T-cell (primary cell): Measurements from ENCODE around the gene PPT2. TPM values are rescaled to one million over a fixed set of nuclear protein-coding genes. Genes with fewer than 3 reads are reported as not detected.
"Not testable (repeated sequence)": the region's sequence is repeated elsewhere in the genome, so short reads cannot be mapped to it uniquely, and the experiment has no call there.

Source experiments
- ATAC-seq, 4 experiments: fragments of 200-7000 bp in 3 of 4; fragments of 150-1000 bp in 1 of 4; cut with Tn5 transposase; replicated peaks in 1 of 4; 1 replicate in 3 of 4; 2 replicates in 1 of 4; pipeline ENCODE4 v1.10.0; 2021; ENCODE audit warnings: moderate library complexity in 3 of 4, mild to moderate bottlenecking in 2 of 4, moderate number of reproducible peaks in 1 of 4
- CTCF ChIA-PET, 2 donors: fragments of 300-600 bp; sonication (Branson Sonifier 250); formaldehyde crosslinking; loops; one replicate each; lab custom pipeline; 2022; ENCODE audit warnings: antibody characterized with exemption in 2 of 2; lab: Charles Lee
- POLR2A ChIA-PET, 2 donors: fragments of 300-600 bp; sonication (Branson Sonifier 250); formaldehyde crosslinking; loops; one replicate each; lab custom pipeline; 2022; ENCODE audit warnings: antibody characterized with exemption in 2 of 2; lab: Charles Lee
- DNase-seq, 35 experiments: peaks; one replicate each; pipeline versions ENCODE4 v3.0.0 to v3.0.0-alpha.2; 2013 to 2023
- H3K27ac ChIP-seq: one replicate; pipeline ENCODE4 v1.5.1; 2013; ENCODE audit warnings: low read length
- H3K27me3 ChIP-seq, 2 experiments: replicated peaks in 1 of 2; 1 replicate in 1 of 2; 2 replicates in 1 of 2; pipeline versions ENCODE4 v1.6.1 to v1.7.0; 2013; ENCODE audit warnings: low read length in 1 of 2, mixed read lengths in 1 of 2; ENCODE audit not compliant: control insufficient read depth in 2 of 2, insufficient read depth in 2 of 2; ENCODE audit errors: extremely low read depth in 1 of 2
- H3K36me3 ChIP-seq, 2 donors: 1 replicate in 1 of 2; 2 replicates in 1 of 2; pipeline versions ENCODE4 v1.6.1 to v1.7.0; 2013; ENCODE audit warnings: low read length in 1 of 2; ENCODE audit not compliant: control insufficient read depth in 2 of 2, insufficient read depth in 1 of 2; ENCODE audit errors: extremely low read depth in 1 of 2
- H3K4me1 ChIP-seq, 2 experiments: 1 replicate in 1 of 2; 2 replicates in 1 of 2; pipeline versions ENCODE4 v1.6.1 to v1.7.0; 2013; ENCODE audit warnings: low read length in 2 of 2, mixed read lengths in 1 of 2; ENCODE audit not compliant: insufficient read depth in 2 of 2, control insufficient read depth in 1 of 2; ENCODE audit errors: extremely low read depth in 1 of 2
- H3K4me3 ChIP-seq, 2 donors: 1 replicate in 1 of 2; 2 replicates in 1 of 2; pipeline versions ENCODE4 v1.5.1 to v1.7.0; 2013; ENCODE audit warnings: mild to moderate bottlenecking in 2 of 2, low read length in 1 of 2, moderate library complexity in 1 of 2; ENCODE audit not compliant: control insufficient read depth in 1 of 2; ENCODE audit errors: extremely low read depth in 1 of 2
- H3K9me3 ChIP-seq: 2 replicates; pipeline ENCODE4 v1.7.0; 2013
- H3K27ac Mint-ChIP-seq, 2 donors: one replicate each; pipeline ENCODE4 v1.8.0; 2020 to 2021; ENCODE audit warnings: mild to moderate bottlenecking in 2 of 2, mixed read lengths in 2 of 2
- H3K27me3 Mint-ChIP-seq, 2 donors: one replicate each; pipeline ENCODE4 v1.8.0; 2021 to 2022; ENCODE audit warnings: mixed read lengths in 2 of 2
- H3K36me3 Mint-ChIP-seq: one replicate; pipeline ENCODE4 v1.8.0; 2021; ENCODE audit warnings: mixed read lengths
- H3K4me1 Mint-ChIP-seq, 3 donors: one replicate each; pipeline ENCODE4 v1.8.0; 2020 to 2022; ENCODE audit warnings: mixed read lengths in 3 of 3, mild to moderate bottlenecking in 1 of 3
- H3K4me3 Mint-ChIP-seq, 3 donors: one replicate each; pipeline ENCODE4 v1.8.0; 2020 to 2022; ENCODE audit warnings: mild to moderate bottlenecking in 3 of 3, mixed read lengths in 3 of 3, moderate library complexity in 3 of 3
- H3K9me3 Mint-ChIP-seq, 3 donors: one replicate each; pipeline ENCODE4 v1.8.0; 2020 to 2022; ENCODE audit warnings: mixed read lengths in 3 of 3
- WGBS: methylation state at CpG from one replicate; pipeline ENCODE4 v1.1.5; 2013; ENCODE audit warnings: missing lambda C conversion rate; ENCODE audit not compliant: insufficient coverage; 5-methylcytosine and 5-hydroxymethylcytosine counted together
- total RNA-seq, 35 experiments: library from RNA in 6 of 35; stranded (reverse) in 6 of 35; fragments of 120-200 nt in 1 of 35; gene quantifications; one replicate each; pipeline versions ENCODE4 v1.2.1 to v1.2.4 and lab custom pipeline; 2013 to 2026

The PPT2 gene
- total RNA-seq, 5 donors from 2014 or later (not counting 1 experiment from before 2014, with no cell fraction given), result 11.2 to 25.6 (median 19.3) TPM

- Histone ChIP-seq H3K4me1 (peaks cover 6 to 19% of the 10 kb centered on the region in 2 experiments), H3K9me3 (no peaks in the 10 kb centered on the region), H3K36me3 (peaks cover 0 to 1% of the 10 kb centered on the region in 2 donors), H3K27ac (no peak overlapping the region), H3K4me3 (no peak overlapping the region), H3K27me3 (peaks cover 0 to 4% of the 10 kb centered on the region in 2 experiments)
- POLR2A ChIA-PET, result no interaction called here
- ATAC-seq (no peak), DNase-seq (no peak)
- Mint-ChIP-seq H3K27ac (no peak overlapping the region), H3K4me3 (no peak overlapping the region), H3K4me1 (peaks cover 15 to 18% (median 16%) of the 10 kb centered on the region in 3 donors), H3K36me3 (no peaks in the 10 kb centered on the region), H3K9me3 (no peaks in the 10 kb centered on the region), H3K27me3 (no peaks in the 10 kb centered on the region)
- CTCF ChIA-PET, result no interaction called here
- WGBS, result no CpG with 5 or more reads among the region's 4 CpGs
Measured at GRCh38 chr6:32133786-32134185, 20.2 kb upstream of the PPT2 start.

- H3K36me3 Mint-ChIP-seq, result no peaks in the 10 kb centered on the region
- H3K4me1 Mint-ChIP-seq, result no peaks in the 10 kb centered on the region
- H3K9me3 ChIP-seq, result no peaks in the 10 kb centered on the region
- H3K27ac Mint-ChIP-seq, result no peak overlapping the region
- ATAC-seq, result no peak
- ChIA-PET POLR2A (no interaction called here), CTCF (no interaction called here)
- no peak overlapping the region for H3K4me3 ChIP-seq
- H3K36me3 ChIP-seq, result no peaks in the 10 kb centered on the region
- H3K9me3 Mint-ChIP-seq, result no peaks in the 10 kb centered on the region
- H3K4me1 ChIP-seq, result no peaks in the 10 kb centered on the region
- H3K27me3 ChIP-seq, result peaks cover 2 to 4% of the 10 kb centered on the region in 2 experiments
- no peak overlapping the region for H3K27ac ChIP-seq
- no peak overlapping the region for H3K4me3 Mint-ChIP-seq
- no peak for DNase-seq
- H3K27me3 Mint-ChIP-seq, result peaks cover 3 to 8% of the 10 kb centered on the region in 2 donors
Measured at GRCh38 chr6:32137454-32137853, 16.5 kb upstream of the PPT2 start.

GRCh38 chr6:32139590-32139989, 14.4 kb upstream of the PPT2 start:
- Mint-ChIP-seq H3K36me3 (no peaks in the 10 kb centered on the region), H3K4me1 (no peaks in the 10 kb centered on the region), H3K27ac (no peak overlapping the region), H3K4me3 (no peak overlapping the region), H3K27me3 (peaks cover 3 to 8% of the 10 kb centered on the region in 2 donors), H3K9me3 (no peaks in the 10 kb centered on the region)
- Histone ChIP-seq H3K27me3 (peaks cover 2 to 4% of the 10 kb centered on the region in 2 experiments), H3K4me3 (no peak overlapping the region), H3K4me1 (no peaks in the 10 kb centered on the region), H3K27ac (no peak overlapping the region), H3K9me3 (no peaks in the 10 kb centered on the region), H3K36me3 (no peaks in the 10 kb centered on the region)
- ChIA-PET POLR2A (no interaction called here), CTCF (no interaction called here)
- WGBS, result 88% methylated on average over 2 of the region's 5 CpGs
- ATAC-seq, result no peak
- no peak for DNase-seq

GRCh38 chr6:32140420-32141046, 13.4 kb upstream of the PPT2 start:
- Mint-ChIP-seq H3K27me3 (peaks cover 3 to 8% of the 10 kb centered on the region in 2 donors), H3K36me3 (no peaks in the 10 kb centered on the region), H3K4me1 (no peaks in the 10 kb centered on the region), H3K27ac (no peak overlapping the region), H3K4me3 (no peak overlapping the region), H3K9me3 (no peaks in the 10 kb centered on the region)
- Histone ChIP-seq H3K27me3 (peaks cover 2 to 4% of the 10 kb centered on the region in 2 experiments), H3K27ac (no peak overlapping the region), H3K4me1 (no peaks in the 10 kb centered on the region), H3K9me3 (no peaks in the 10 kb centered on the region), H3K36me3 (no peaks in the 10 kb centered on the region), H3K4me3 (no peak overlapping the region)
- ChIA-PET POLR2A (no interaction called here), CTCF (no interaction called here)
- ATAC-seq (no peak), DNase-seq (no peak)
- WGBS, result 90% methylated on average over 5 of the region's 5 CpGs

GRCh38 chr6:32144238-32144637, 9.7 kb upstream of the PPT2 start:
- CTCF ChIA-PET, result interaction anchor here in 1 of 2 donors (0.6 to 1.1 kb wide), 2 partner anchors 12 to 47 kb away, joined by 3 read pairs; no protein-coding TSS in a partner anchor
- H3K4me3 Mint-ChIP-seq, H3K27ac ChIP-seq, H3K4me3 ChIP-seq, H3K36me3 ChIP-seq, DNase-seq, H3K27ac Mint-ChIP-seq, H3K9me3 Mint-ChIP-seq, ATAC-seq, H3K36me3 Mint-ChIP-seq, H3K9me3 ChIP-seq: not testable (repeated sequence)
- Mint-ChIP-seq H3K4me1 (peaks cover 14 to 22% (median 15%) of the 10 kb centered on the region in 3 donors), H3K27me3 (peaks cover 3 to 28% of the 10 kb centered on the region in 2 donors)
- Histone ChIP-seq H3K27me3 (peaks cover 5 to 21% of the 10 kb centered on the region in 2 experiments), H3K4me1 (peaks cover 0 to 18% of the 10 kb centered on the region in 2 experiments)
- no CpG with 5 or more reads among the region's 7 CpGs for WGBS
- POLR2A ChIA-PET, result interaction anchor here in 1 of 2 donors (0.6 kb wide), 1 partner anchor 1067 kb away, joined by 3 read pairs; no protein-coding TSS in a partner anchor

GRCh38 chr6:32146287-32146686, 7.7 kb upstream of the PPT2 start:
- Histone ChIP-seq H3K27me3 (peaks cover 5 to 36% of the 10 kb centered on the region in 2 experiments), H3K9me3 (no peaks in the 10 kb centered on the region), H3K4me1 (peaks cover 0 to 31% of the 10 kb centered on the region in 2 experiments), H3K27ac (no peak overlapping the region), H3K36me3 (no peaks in the 10 kb centered on the region), H3K4me3 (no peak overlapping the region)
- H3K27me3 Mint-ChIP-seq, result peaks cover 6 to 42% of the 10 kb centered on the region in 2 donors
- POLR2A ChIA-PET, result no interaction called here
- peaks cover 28 to 34% (median 31%) of the 10 kb centered on the region in 3 donors for H3K4me1 Mint-ChIP-seq
- DNase-seq (no peak), ATAC-seq (no peak)
- no peaks in the 10 kb centered on the region for H3K9me3 Mint-ChIP-seq
- no peaks in the 10 kb centered on the region for H3K36me3 Mint-ChIP-seq
- WGBS, result 100% methylated on average over 1 of the region's 1 CpG
- no peak overlapping the region for H3K4me3 Mint-ChIP-seq
- CTCF ChIA-PET, result no interaction called here
- H3K27ac Mint-ChIP-seq, result no peak overlapping the region
